ENCODE results near the gene KCNS3.
"Not testable (repeated sequence)": the region's sequence is repeated elsewhere in the genome, so short reads cannot be mapped to it uniquely, and the experiment has no call there.

The KCNS3 gene

GRCh38 chr2:17951563-17951962 is 73.1 kb downstream of the KCNS3 start:
- no peak for DNase-seq

- no peak for DNase-seq
Measured at GRCh38 chr2:17958466-17959092, 80.1 kb downstream of the KCNS3 start.

GRCh38 chr2:17959356-17959755 is 80.9 kb downstream of the KCNS3 start:
- no peak for DNase-seq

- no peak for DNase-seq
Measured at GRCh38 chr2:17959833-17960232, 81.4 kb downstream of the KCNS3 start.

GRCh38 chr2:17960925-17961324 is 82.5 kb downstream of the KCNS3 start:
- DNase-seq = no peak

GRCh38 chr2:17961789-17962188 is 83.3 kb downstream of the KCNS3 start:
- no peak for DNase-seq

- DNase-seq = no peak
Measured at GRCh38 chr2:17962876-17963275, 84.4 kb downstream of the KCNS3 start.

GRCh38 chr2:17963571-17963970 is 85.1 kb downstream of the KCNS3 start:
- not testable (repeated sequence) for DNase-seq

- DNase-seq = no peak
Measured at GRCh38 chr2:17965196-17965595, 86.7 kb downstream of the KCNS3 start.

GRCh38 chr2:17966798-17967197 is 88.3 kb downstream of the KCNS3 start:
- no peak for DNase-seq

GRCh38 chr2:17969661-17970060 is 91.2 kb downstream of the KCNS3 start:
- no peak for DNase-seq

- no peak for DNase-seq
Measured at GRCh38 chr2:17971531-17972125, 93.2 kb downstream of the KCNS3 start.

GRCh38 chr2:17972991-17973390 is 94.5 kb downstream of the KCNS3 start:
- no peak for DNase-seq

GRCh38 chr2:17975401-17975800 is 96.9 kb downstream of the KCNS3 start:
- DNase-seq = no peak

- no peak for DNase-seq
Measured at GRCh38 chr2:17976871-17977746, 98.6 kb downstream of the KCNS3 start.

- DNase-seq = no peak
Measured at GRCh38 chr2:17979707-17980106, 101.2 kb downstream of the KCNS3 start.

- DNase-seq = no peak
Measured at GRCh38 chr2:17981936-17982335, 103.5 kb downstream of the KCNS3 start.

All from MV-4-11 (cell line).